Kidney (tissue), 14 donors: ENCODE data around the gene SUCLG2. TPM values are rescaled to one million over a fixed set of nuclear protein-coding genes. Genes with fewer than 3 reads are reported as not detected.

Experiments
- DNase-seq, 5 donors: peaks; one replicate each; pipeline ENCODE4 v3.0.0-alpha.2; 2013 to 2020
- FAIRE-seq: peaks from 2 replicates; lab custom pipeline; 2012; peaks lifted over from hg19 to GRCh38; lab: Jason Lieb, UNC
- H3K27ac ChIP-seq, 2 donors: one replicate each; pipeline ENCODE4 v1.7.0; 2013; ENCODE audit warnings: low read depth in 2 of 2, low read length in 2 of 2, inconsistent platforms in 1 of 2
- H3K27me3 ChIP-seq: one replicate; pipeline ENCODE4 v1.7.1; 2013; ENCODE audit warnings: low read length, inconsistent platforms; ENCODE audit not compliant: control insufficient read depth, insufficient read depth
- H3K36me3 ChIP-seq, 3 donors: one replicate each; pipeline versions ENCODE4 v1.7.0 to v1.7.1; 2013; ENCODE audit warnings: low read length in 3 of 3, control low read depth in 1 of 3, inconsistent platforms in 1 of 3; ENCODE audit not compliant: insufficient read depth in 3 of 3, control insufficient read depth in 2 of 3
- H3K4me1 ChIP-seq, 3 donors: one replicate each; pipeline versions ENCODE4 v1.7.0 to v1.7.1; 2013; ENCODE audit warnings: low read length in 3 of 3, inconsistent platforms in 1 of 3, low read depth in 1 of 3; ENCODE audit not compliant: control insufficient read depth in 2 of 3, insufficient read depth in 2 of 3
- H3K4me3 ChIP-seq, 3 donors: one replicate each; pipeline versions ENCODE4 v1.7.0 to v1.8.1; 2013; ENCODE audit warnings: low read length in 3 of 3, control low read depth in 1 of 3, inconsistent platforms in 1 of 3
- H3K9ac ChIP-seq, 3 donors: one replicate each; pipeline versions ENCODE4 v1.7.0 to v1.7.1; 2013; ENCODE audit warnings: low read length in 3 of 3, control low read depth in 1 of 3, inconsistent platforms in 1 of 3
- H3K9me3 ChIP-seq, 3 donors: one replicate each; pipeline versions ENCODE4 v1.7.0 to v1.7.1; 2013; ENCODE audit warnings: low read length in 3 of 3, control low read depth in 1 of 3, inconsistent platforms in 1 of 3; ENCODE audit not compliant: control insufficient read depth in 2 of 3, insufficient read depth in 1 of 3
- intact Hi-C: fragments of 100-400 bp; cut with DNase I; formaldehyde crosslinking; loops from one replicate; pipeline ENCODE4 v1.11.1; 2022
- polyA plus RNA-seq: library from polyadenylated mRNA; stranded (reverse); fragments of 350-450 nt; fragmentation: Illumina TruSeq; extraction: RNeasy Lipid Tissue Mini Kit (QIAGEN cat#74804); gene quantifications from one replicate; pipeline ENCODE4 v1.2.3, GENCODE V29; 2014; ENCODE audit warnings: low read depth, low replicate concordance; ENCODE audit not compliant: insufficient read depth
- total RNA-seq: library from RNA; stranded (reverse); fragmentation: NEBNext Ultra II Directional; extraction: Animal tissue kit (Norgen Biotek cat#: 25700); gene quantifications from one replicate; pipeline ENCODE4 v1.2.1, GENCODE V29; 2021
- TF ChIP-seq, protein P1 (sequence below): IDR thresholded peaks from 3 replicates; pipeline ENCODE4 v1.5.1; 2012; ENCODE audit warnings: mild to moderate bottlenecking, moderate library complexity, borderline replicate concordance; ENCODE audit not compliant: insufficient read depth; ENCODE audit errors: extremely low read depth
- donor health status: control.
- donor health status: control.
- donor health status: control.
- donor health status: control.
- donor health status: control.
- donor health status: DM: yes; HTN: yes; CAD: no.
- donor health status: Normal renal cell carcinoma (clear cell type).

Gene SUCLG2
- total and polyA plus RNA-seq, 2 donors from 2014 or later, result 62.8 to 117 TPM

DNA sequence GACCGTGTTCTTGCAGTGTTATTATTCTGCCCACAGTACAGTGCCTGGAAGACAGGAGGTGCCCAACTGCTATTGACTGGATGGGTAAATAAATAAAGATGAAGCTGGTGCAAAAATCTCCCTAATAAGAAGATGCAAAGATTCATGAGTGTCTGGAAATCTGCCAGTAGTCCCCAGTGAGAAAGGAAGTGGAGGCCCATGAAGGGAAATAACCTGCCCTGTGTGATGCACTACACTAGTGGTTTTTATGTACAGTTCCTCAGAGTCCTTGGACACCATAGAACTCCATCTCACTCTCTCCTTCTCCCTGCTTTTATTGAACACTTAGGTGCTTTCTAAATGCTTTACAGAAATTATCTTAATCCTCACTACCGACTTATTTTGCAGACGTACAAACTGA lies 8.3 kb upstream of the SUCLG2 start:
- Histone ChIP-seq H3K36me3 (no peaks in the 10 kb centered on the region), H3K9me3 (no peaks in the 10 kb centered on the region), H3K4me3 (no peak overlapping the region), H3K27ac (no peak overlapping the region), H3K27me3 (no peaks in the 10 kb centered on the region), H3K9ac (no peak overlapping the region), H3K4me1 (no peaks in the 10 kb centered on the region)
- DNase-seq (no peak), FAIRE-seq (no peak)
- intact Hi-C loops, result no loop called here
- TF ChIP-seq, protein P1, sequence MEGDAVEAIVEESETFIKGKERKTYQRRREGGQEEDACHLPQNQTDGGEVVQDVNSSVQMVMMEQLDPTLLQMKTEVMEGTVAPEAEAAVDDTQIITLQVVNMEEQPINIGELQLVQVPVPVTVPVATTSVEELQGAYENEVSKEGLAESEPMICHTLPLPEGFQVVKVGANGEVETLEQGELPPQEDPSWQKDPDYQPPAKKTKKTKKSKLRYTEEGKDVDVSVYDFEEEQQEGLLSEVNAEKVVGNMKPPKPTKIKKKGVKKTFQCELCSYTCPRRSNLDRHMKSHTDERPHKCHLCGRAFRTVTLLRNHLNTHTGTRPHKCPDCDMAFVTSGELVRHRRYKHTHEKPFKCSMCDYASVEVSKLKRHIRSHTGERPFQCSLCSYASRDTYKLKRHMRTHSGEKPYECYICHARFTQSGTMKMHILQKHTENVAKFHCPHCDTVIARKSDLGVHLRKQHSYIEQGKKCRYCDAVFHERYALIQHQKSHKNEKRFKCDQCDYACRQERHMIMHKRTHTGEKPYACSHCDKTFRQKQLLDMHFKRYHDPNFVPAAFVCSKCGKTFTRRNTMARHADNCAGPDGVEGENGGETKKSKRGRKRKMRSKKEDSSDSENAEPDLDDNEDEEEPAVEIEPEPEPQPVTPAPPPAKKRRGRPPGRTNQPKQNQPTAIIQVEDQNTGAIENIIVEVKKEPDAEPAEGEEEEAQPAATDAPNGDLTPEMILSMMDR, result no peak

DNA sequence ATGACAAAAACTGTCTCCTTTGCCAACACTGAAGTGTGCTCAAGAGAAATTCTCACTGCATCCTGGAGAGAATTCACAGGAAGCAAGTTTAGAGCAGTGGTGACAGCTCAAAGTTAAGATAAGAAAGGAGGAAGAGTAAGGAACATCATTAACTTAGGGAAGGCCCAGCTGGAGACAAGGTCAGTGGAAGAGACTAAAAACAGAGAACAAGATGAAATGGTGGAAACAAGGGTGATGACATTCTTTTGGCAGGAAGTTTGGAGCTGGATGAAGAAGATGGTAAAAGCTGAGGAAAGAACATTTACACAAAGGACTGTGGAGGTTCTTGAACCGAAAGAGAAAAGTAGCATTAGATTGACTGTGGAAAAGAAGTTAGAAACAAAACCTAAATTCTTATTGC lies 6.7 kb upstream of the SUCLG2 start:
- FAIRE-seq, result no peak

DNA sequence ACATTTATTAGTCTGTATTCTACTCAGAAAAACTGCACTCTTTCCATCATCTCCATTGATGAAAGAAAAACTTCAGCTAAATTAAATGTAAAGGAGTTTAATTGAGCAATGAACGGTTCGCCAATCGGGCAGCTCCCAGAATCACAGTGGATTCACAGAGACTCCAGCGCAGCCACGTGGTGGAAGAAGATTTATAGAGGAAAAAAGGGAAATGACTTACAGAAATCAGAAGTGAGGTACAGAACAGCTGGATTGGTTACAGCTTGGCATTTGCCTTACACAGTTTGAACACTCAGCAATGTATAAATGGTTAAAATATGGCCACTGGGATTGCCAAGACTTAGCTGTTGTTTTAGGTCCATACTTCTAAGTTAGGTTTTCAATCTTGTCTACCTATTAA lies 2.8 kb upstream of the SUCLG2 start:
- no peak for FAIRE-seq
- TF ChIP-seq, protein P1, result no peak
- Histone ChIP-seq H3K9ac (no peak overlapping the region), H3K27me3 (no peaks in the 10 kb centered on the region), H3K27ac (no peak overlapping the region), H3K4me1 (peaks cover 0 to 2% (median 0%) of the 10 kb centered on the region in 3 donors), H3K9me3 (no peaks in the 10 kb centered on the region), H3K4me3 (no peak overlapping the region), H3K36me3 (no peaks in the 10 kb centered on the region)
- no peak for DNase-seq
- intact Hi-C loops, result no loop called here

More for the DNA sequence above, 6.7 kb upstream of the SUCLG2 start:
- Histone ChIP-seq H3K27me3 (no peaks in the 10 kb centered on the region), H3K27ac (no peak overlapping the region), H3K36me3 (no peaks in the 10 kb centered on the region), H3K4me3 (no peak overlapping the region), H3K4me1 (no peaks in the 10 kb centered on the region), H3K9ac (no peak overlapping the region), H3K9me3 (no peaks in the 10 kb centered on the region)
- DNase-seq, result no peak
- intact Hi-C loops, result no loop called here
- TF ChIP-seq, protein P1, result no peak

DNA sequence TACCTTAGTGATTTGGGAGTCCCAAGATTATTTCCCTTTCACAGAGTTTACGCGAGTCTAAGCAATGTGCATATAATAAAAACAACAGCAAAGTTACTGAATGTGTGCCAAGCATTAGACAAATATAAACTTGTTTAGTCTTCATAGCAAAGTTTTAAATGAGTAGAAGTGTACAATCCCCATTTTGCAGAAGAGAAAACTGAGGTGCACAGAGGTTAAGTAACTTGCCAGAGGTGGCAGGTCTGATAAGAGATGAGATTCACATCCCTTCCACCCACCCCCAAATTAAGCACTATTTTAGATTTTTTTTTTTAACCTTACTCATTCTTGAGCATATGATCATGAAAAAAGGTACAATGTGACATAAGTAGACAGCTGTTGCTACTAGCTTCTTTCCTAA lies 2.2 kb upstream of the SUCLG2 start:
- Histone ChIP-seq H3K36me3 (no peaks in the 10 kb centered on the region), H3K4me3 (no peak overlapping the region), H3K27ac (no peak overlapping the region), H3K27me3 (no peaks in the 10 kb centered on the region), H3K4me1 (peaks cover 0 to 2% (median 0%) of the 10 kb centered on the region in 3 donors), H3K9ac (no peak overlapping the region), H3K9me3 (no peaks in the 10 kb centered on the region)
- intact Hi-C loops, result no loop called here
- no peak for FAIRE-seq
- TF ChIP-seq, protein P1, result no peak
- DNase-seq, result no peak
